Activated naive CD4-positive, alpha-beta T cell treated with anti-CD3 and anti-CD28 coated beads for 36 hours (primary cell): ENCODE data around the gene ANKS1A. TPM values are rescaled to one million over a fixed set of nuclear protein-coding genes. Genes with fewer than 3 reads are reported as not detected.
"Not testable (repeated sequence)": the region's sequence is repeated elsewhere in the genome, so short reads cannot be mapped to it uniquely, and the experiment has no call there.

Experiments
- CTCF ChIA-PET: fragments of 350-600 bp; sonication (Branson Sonifier 250); formaldehyde crosslinking; loops from one replicate; lab custom pipeline; 2021; ENCODE audit warnings: antibody characterized with exemption; lab: Charles Lee
- DNase-seq: peaks from one replicate; pipeline ENCODE4 v3.0.0-alpha.2; 2020
- H3K27ac Mint-ChIP-seq: one replicate; pipeline ENCODE4 v1.8.0; 2021; ENCODE audit warnings: mild to moderate bottlenecking, mixed read lengths
- H3K27me3 Mint-ChIP-seq: one replicate; pipeline ENCODE4 v1.8.0; 2021; ENCODE audit warnings: low read depth, mixed read lengths
- H3K36me3 Mint-ChIP-seq: one replicate; pipeline ENCODE4 v1.8.0; 2021; ENCODE audit warnings: low read depth, mixed read lengths
- H3K4me1 Mint-ChIP-seq: one replicate; pipeline ENCODE4 v1.8.0; 2021; ENCODE audit warnings: low read depth, mixed read lengths
- H3K4me3 Mint-ChIP-seq: one replicate; pipeline ENCODE4 v1.8.0; 2021; ENCODE audit warnings: mild to moderate bottlenecking, moderate library complexity, mixed read lengths
- H3K9me3 Mint-ChIP-seq: one replicate; pipeline ENCODE4 v1.8.0; 2021; ENCODE audit warnings: mixed read lengths
- intact Hi-C: fragments of 100-400 bp; cut with micrococcal nuclease; formaldehyde crosslinking; loops from one replicate; pipeline ENCODE4 v1.15.1; 2023
- total RNA-seq, 2 experiments: library from RNA; stranded (reverse); gene quantifications; one replicate each; pipeline ENCODE4 v1.2.3, GENCODE V29; 2021

ANKS1A gene
- total RNA-seq, 2 experiments from 2014 or later: 6.5 to 6.8 TPM

- no peaks in the 10 kb centered on the region for H3K27me3 Mint-ChIP-seq
- no peaks in the 10 kb centered on the region for H3K4me1 Mint-ChIP-seq
- CTCF ChIA-PET: no interaction called here
- no peak for DNase-seq
- H3K4me3 Mint-ChIP-seq: no peak overlapping the region
- intact Hi-C loops: no loop called here
- no peaks in the 10 kb centered on the region for H3K9me3 Mint-ChIP-seq
- peak overlapping the region; percentile 51 for H3K27ac Mint-ChIP-seq
- peaks cover 12% of the 10 kb centered on the region for H3K36me3 Mint-ChIP-seq
These were observed 22.5 kb upstream of the ANKS1A start for GRCh38 chr6:34866509-34866908.

DNA sequence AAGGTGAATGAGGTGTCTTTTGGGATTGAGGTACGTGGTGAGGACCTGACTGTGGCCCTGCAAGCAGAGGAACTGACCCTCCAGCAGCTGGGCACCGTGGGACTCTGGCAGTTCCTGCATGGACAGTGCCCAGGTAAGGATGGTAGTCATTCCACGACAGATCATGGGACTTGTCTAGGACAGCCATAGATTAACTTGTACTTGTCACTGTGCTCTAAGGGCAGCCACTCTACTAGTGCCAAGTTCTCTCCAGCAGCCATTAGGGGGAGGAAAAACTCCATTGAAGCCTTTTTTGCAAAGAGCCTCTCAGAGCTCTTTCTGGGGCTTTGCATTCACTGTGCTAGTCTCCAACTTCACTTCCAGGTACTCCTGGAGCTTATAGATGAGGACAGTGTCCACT lies 21.6 kb upstream of the ANKS1A start:
- no peaks in the 10 kb centered on the region for H3K27me3 Mint-ChIP-seq
- H3K27ac Mint-ChIP-seq: no peak overlapping the region
- H3K4me1 Mint-ChIP-seq: no peaks in the 10 kb centered on the region
- no peak for DNase-seq
- H3K36me3 Mint-ChIP-seq: peaks cover 10% of the 10 kb centered on the region
- CTCF ChIA-PET: no interaction called here
- H3K4me3 Mint-ChIP-seq: no peak overlapping the region
- intact Hi-C loops: no loop called here
- H3K9me3 Mint-ChIP-seq: no peaks in the 10 kb centered on the region

DNA sequence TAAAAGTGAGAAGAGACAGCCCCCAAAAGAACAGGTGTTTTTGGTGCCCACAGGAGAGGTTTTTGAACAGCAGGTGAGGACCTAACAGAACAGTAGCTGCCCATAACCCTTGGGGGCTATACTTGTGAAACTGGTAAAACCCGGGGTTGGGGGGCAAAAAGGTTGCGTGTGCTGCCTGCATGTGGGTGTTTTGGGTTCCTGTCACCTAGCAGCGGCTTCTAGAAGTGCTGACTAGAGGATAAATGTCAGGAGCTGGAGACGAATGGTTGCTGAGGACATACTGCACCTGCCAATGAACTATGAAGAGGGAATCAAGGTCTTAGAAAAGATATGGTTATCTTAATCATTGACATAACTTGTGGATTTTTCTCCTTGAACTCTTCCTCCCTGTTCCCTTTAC lies 17.2 kb upstream of the ANKS1A start:
- H3K4me1 Mint-ChIP-seq: no peaks in the 10 kb centered on the region
- H3K27me3 Mint-ChIP-seq: no peaks in the 10 kb centered on the region
- H3K4me3 Mint-ChIP-seq: no peak overlapping the region
- H3K27ac Mint-ChIP-seq: no peak overlapping the region
- no peak for DNase-seq
- CTCF ChIA-PET: interaction anchor here (1.1 kb wide), 1 partner anchor 12 kb away, joined by 4 read pairs; no protein-coding TSS in a partner anchor
- no peaks in the 10 kb centered on the region for H3K9me3 Mint-ChIP-seq
- intact Hi-C loops: loop anchor here (10.0 kb wide), 1 partner anchor 273 kb away; the partner anchor contains the start of gene TCP11
- peaks cover 13% of the 10 kb centered on the region for H3K36me3 Mint-ChIP-seq

- no peaks in the 10 kb centered on the region for H3K4me1 Mint-ChIP-seq
- intact Hi-C loops: loop anchor here (10.0 kb wide), 1 partner anchor 272 kb away; the partner anchor contains the start of gene TCP11
- no peak overlapping the region for H3K27ac Mint-ChIP-seq
- no peak overlapping the region for H3K4me3 Mint-ChIP-seq
- H3K27me3 Mint-ChIP-seq: no peaks in the 10 kb centered on the region
- peaks cover 13% of the 10 kb centered on the region for H3K36me3 Mint-ChIP-seq
- CTCF ChIA-PET: interaction anchor here (1.1 kb wide), 1 partner anchor 11 kb away, joined by 4 read pairs; no protein-coding TSS in a partner anchor
- no peaks in the 10 kb centered on the region for H3K9me3 Mint-ChIP-seq
- no peak for DNase-seq
These were observed 16.7 kb upstream of the ANKS1A start for GRCh38 chr6:34872332-34872731.

DNA sequence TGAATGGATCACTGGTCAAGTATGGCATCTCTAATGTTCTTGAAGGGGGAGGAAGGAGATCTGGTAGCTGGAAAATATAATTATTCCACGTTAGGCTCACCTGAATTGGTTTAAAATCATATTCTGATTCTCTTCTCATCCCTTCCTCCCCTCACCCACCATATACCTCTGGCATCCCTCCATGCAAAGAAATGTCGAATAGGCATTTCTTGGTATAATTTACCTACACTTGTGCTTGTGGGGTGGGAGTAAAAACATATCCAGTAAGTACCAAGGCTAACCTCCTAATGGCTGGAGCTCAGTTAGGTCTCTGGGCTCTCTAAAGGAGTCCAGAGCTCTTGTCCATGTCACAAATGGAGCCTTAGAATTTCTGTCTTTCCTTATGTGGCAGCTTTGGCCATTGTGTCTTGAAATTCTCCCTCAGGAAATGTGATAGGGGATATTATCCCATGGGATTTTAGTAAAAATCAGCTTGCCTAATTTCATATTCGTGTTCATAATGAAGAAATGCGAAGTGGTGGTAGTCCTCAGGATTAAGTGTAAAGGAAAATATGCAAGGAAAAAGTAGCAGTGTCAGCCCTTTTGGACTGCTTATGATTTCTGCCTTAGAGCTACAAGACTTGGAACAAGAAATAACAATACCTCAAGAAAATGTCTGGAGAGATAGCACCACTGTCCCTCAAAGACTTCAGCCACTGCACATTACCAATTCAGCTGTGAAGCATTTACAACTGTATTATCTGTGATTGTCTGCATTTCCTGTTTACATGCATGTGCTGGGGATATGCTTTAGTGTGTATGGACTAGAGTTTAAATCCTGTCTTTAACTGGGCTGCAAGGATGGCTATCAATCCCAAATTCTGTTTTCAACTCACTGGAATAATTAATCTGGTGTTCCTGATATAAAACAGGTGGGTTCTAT lies 13.5 kb upstream of the ANKS1A start:
- intact Hi-C loops: loop anchor here (10.0 kb wide), 1 partner anchor 269 kb away; the partner anchor contains the start of gene TCP11
- H3K36me3 Mint-ChIP-seq: peaks cover 19% of the 10 kb centered on the region
- H3K27ac Mint-ChIP-seq: no peak overlapping the region
- CTCF ChIA-PET: no interaction called here
- H3K9me3 Mint-ChIP-seq: no peaks in the 10 kb centered on the region
- no peak overlapping the region for H3K4me3 Mint-ChIP-seq
- no peak for DNase-seq
- H3K27me3 Mint-ChIP-seq: no peaks in the 10 kb centered on the region
- H3K4me1 Mint-ChIP-seq: peaks cover 8% of the 10 kb centered on the region

DNA sequence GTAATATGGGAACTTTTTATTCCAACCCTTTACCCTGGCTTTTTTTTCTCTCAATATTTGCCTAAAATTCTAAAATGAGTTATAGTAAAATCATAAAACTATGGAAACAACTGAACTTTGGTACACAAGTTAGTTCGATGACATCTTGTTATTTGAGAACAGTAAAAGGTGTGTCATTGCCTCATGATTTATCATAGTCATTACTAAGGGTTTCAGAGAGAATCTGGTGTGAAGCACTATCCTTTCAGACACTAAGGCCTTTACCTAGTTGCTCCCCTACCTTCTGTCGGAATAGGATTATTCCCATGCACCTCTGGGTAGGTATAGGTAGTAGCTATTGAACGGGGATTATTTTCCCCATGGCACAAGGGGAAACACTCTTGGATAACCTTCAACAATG lies 12.6 kb upstream of the ANKS1A start:
- no peaks in the 10 kb centered on the region for H3K9me3 Mint-ChIP-seq
- no peaks in the 10 kb centered on the region for H3K27me3 Mint-ChIP-seq
- no peak for DNase-seq
- CTCF ChIA-PET: no interaction called here
- intact Hi-C loops: loop anchor here (10.0 kb wide), 1 partner anchor 268 kb away; the partner anchor contains the start of gene TCP11
- peaks cover 8% of the 10 kb centered on the region for H3K4me1 Mint-ChIP-seq
- H3K4me3 Mint-ChIP-seq: no peak overlapping the region
- peaks cover 19% of the 10 kb centered on the region for H3K36me3 Mint-ChIP-seq
- H3K27ac Mint-ChIP-seq: peak overlapping the region; percentile 4

DNA sequence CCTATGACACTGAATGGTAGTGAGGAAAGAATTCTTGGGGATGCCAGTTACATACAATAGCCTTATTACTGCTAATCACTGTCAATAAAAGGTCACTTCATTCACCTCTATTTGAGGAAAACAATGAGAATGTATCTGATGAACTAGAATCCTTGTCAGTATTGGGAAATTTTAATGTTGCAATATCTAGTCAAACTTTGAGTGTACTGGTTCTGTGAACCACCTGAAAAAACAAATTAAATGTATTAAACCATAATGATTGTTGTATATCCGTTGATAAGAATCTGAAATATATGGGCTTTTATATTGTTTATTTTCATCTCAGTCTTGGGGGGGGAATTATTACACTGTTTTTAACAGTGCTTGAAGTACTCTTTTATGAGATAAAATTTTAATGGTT lies 11.8 kb upstream of the ANKS1A start:
- intact Hi-C loops: loop anchor here (10.0 kb wide), 1 partner anchor 268 kb away; the partner anchor contains the start of gene TCP11
- Mint-ChIP-seq H3K4me3 (no peak overlapping the region), H3K4me1 (peaks cover 8% of the 10 kb centered on the region), H3K27me3 (no peaks in the 10 kb centered on the region), H3K36me3 (peaks cover 19% of the 10 kb centered on the region), H3K27ac (no peak overlapping the region), H3K9me3 (no peaks in the 10 kb centered on the region)
- CTCF ChIA-PET: no interaction called here
- DNase-seq: no peak

DNA sequence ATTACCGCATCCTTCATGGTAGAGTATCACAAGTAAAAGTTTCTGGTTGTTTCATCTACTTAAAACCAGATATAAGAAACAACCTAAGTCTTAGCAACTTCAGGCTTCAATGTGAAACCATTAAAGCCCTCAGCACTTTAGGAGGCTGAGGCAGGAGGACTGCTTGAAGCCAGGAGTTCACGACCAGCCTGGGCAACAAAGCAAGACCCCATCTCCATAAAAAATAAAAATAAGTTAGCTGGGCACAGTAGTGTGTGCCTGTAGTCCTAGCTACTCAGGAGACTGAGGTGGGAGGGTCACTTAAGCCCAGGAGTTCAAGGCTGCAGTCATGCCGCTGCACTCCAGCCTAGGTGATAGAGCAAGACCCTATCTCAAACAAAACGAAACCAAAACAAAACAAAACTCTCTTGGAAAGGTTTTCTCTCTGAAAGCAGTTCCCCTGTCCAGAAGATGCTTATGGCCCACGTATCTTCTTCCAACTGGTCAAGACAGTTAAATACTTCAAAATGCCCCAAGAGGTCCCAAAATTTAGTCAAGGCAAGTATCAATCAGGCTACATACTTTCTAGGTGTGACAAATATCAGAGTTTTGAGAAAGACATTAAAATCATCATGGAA lies 11.1 kb upstream of the ANKS1A start:
- intact Hi-C loops: loop anchor here (10.0 kb wide), 1 partner anchor 267 kb away; the partner anchor contains the start of gene TCP11
- Mint-ChIP-seq H3K9me3 (no peaks in the 10 kb centered on the region), H3K27me3 (no peaks in the 10 kb centered on the region), H3K27ac (peak overlapping the region; percentile 37), H3K36me3 (peaks cover 22% of the 10 kb centered on the region), H3K4me3 (no peak overlapping the region), H3K4me1 (peaks cover 8% of the 10 kb centered on the region)
- CTCF ChIA-PET: no interaction called here
- no peak for DNase-seq

DNA sequence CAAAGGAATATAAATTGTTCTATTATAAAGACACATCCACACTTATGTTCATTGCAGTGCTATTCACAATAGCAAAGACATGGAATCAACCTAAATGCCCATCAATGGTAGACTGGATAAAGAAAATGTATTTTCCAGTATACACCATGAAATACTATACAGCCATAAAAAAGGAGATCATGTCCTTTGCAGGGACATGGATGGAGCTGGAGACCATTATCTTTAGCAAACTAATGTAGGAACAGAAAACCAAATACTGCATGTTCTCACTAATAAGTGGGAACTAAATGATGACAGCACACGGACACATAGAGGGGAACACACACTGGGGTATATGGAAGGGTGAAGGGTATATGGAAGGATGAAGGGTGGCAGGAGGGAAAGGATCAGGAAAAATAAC lies 5.0 kb upstream of the ANKS1A start:
- H3K27ac Mint-ChIP-seq, H3K4me3 Mint-ChIP-seq, intact Hi-C loops, DNase-seq, H3K27me3 Mint-ChIP-seq, H3K9me3 Mint-ChIP-seq: not testable (repeated sequence)
- Mint-ChIP-seq H3K36me3 (peaks cover 20% of the 10 kb centered on the region), H3K4me1 (peaks cover 45% of the 10 kb centered on the region)
- CTCF ChIA-PET: interaction anchor here (1.1 kb wide), 1 partner anchor 12 kb away, joined by 4 read pairs; no protein-coding TSS in a partner anchor

GRCh38 chr6:34884996-34885395 lies 4.1 kb upstream of the ANKS1A start:
- CTCF ChIA-PET: no interaction called here
- Mint-ChIP-seq H3K27ac (peak overlapping the region; percentile 50), H3K27me3 (no peaks in the 10 kb centered on the region), H3K9me3 (no peaks in the 10 kb centered on the region), H3K4me1 (peaks cover 38% of the 10 kb centered on the region), H3K4me3 (no peak overlapping the region), H3K36me3 (peaks cover 15% of the 10 kb centered on the region)
- no peak for DNase-seq
- intact Hi-C loops: no loop called here

- CTCF ChIA-PET: interaction anchor here (0.8 kb wide), 1 partner anchor 321 kb away, joined by 6 read pairs; no protein-coding TSS in a partner anchor
- intact Hi-C loops: not testable (repeated sequence)
These were observed 3.2 kb upstream of the ANKS1A start for GRCh38 chr6:34885837-34886236.

More at GRCh38 chr6:34885837-34886236, 3.2 kb upstream of the ANKS1A start:
- not testable (repeated sequence) for H3K27me3 Mint-ChIP-seq, H3K9me3 Mint-ChIP-seq, DNase-seq
- peaks cover 44% of the 10 kb centered on the region for H3K4me1 Mint-ChIP-seq
- H3K27ac Mint-ChIP-seq: peak overlapping the region; percentile 24
- H3K36me3 Mint-ChIP-seq: peaks cover 15% of the 10 kb centered on the region
- H3K4me3 Mint-ChIP-seq: peak overlapping the region; percentile 21
